ENCODE data around the gene STX18.

DNA sequence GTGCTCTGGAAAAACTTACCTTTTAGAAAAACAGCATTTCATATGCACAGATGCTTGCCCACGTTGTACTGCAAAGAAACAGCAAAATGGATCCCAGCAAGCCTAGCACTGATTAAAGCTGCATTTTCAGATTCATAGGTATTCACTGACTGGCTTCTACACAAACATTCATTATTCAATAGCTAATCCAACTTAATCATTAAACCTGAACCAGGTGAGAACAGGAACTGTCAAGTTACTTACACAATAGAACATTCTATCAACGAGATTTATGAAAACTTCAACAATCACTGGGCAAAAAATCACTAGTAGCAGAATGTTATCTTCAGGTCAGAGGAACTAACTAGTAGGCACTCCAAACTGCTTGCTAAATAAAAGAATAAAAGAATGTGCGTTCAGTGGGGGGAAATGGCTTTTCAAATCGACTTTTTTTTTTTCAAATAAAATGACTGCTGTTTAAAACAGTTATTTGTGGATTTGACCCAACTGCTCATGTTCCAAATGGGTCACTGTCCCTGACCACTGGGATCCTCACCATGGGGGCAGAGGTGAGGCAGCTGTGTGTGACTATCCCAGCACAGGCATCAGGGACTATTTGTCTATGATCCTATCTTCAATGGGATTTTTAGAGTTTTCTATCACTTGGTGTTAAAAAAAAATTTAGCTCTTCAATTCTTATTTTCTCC, 42.3 kb downstream of the STX18 start:
- TF ChIP-seq CTCF (IDR thresholded peaks at IDR 0.05) (no peak), POLR2A (IDR thresholded peaks at IDR 0.05) (no peak)
